ENCODE measurements around the gene GNAZ.

DNA sequence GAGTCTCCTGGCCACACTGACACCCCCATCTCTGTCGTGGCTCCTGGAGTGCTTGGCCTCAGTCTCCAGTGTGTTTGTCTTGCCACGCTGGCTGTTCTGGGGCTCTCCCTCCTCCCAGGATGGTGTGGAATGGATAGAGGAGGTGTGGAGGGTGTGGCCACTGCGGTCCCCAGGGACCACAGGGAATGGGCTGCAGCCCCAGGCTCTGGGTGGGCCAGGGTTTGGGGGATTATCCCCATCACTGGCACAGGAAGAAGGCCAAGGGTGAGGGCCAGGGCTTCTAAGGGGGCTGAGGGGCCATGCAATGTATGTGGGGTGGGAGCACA lies 8.1 kb downstream of the GNAZ start:
- no peak for TF ChIP-seq POLR2A (IDR thresholded peaks at IDR 0.05)
- TF ChIP-seq, protein P1, sequence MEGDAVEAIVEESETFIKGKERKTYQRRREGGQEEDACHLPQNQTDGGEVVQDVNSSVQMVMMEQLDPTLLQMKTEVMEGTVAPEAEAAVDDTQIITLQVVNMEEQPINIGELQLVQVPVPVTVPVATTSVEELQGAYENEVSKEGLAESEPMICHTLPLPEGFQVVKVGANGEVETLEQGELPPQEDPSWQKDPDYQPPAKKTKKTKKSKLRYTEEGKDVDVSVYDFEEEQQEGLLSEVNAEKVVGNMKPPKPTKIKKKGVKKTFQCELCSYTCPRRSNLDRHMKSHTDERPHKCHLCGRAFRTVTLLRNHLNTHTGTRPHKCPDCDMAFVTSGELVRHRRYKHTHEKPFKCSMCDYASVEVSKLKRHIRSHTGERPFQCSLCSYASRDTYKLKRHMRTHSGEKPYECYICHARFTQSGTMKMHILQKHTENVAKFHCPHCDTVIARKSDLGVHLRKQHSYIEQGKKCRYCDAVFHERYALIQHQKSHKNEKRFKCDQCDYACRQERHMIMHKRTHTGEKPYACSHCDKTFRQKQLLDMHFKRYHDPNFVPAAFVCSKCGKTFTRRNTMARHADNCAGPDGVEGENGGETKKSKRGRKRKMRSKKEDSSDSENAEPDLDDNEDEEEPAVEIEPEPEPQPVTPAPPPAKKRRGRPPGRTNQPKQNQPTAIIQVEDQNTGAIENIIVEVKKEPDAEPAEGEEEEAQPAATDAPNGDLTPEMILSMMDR (IDR thresholded peaks at IDR 0.05), result no peak

Measured in thyroid gland (tissue), 4 donors.